ENCODE data around the gene PRAMEF8.
"Not testable (repeated sequence)": the region's sequence is repeated elsewhere in the genome, so short reads cannot be mapped to it uniquely, and the experiment has no call there.

Gene PRAMEF8
- 0 reads per million in 2 experiments for total RNA-seq

- not testable (repeated sequence) for DNase-seq (ENCODE audit: low read depth)
Observed at GRCh38 chr1:13285037-13285436, at the start of gene PRAMEF8. TSS of gene PRAMEF8 (minus strand) at chr1:13285137. CDS start at chr1:13284091, 1,046 bp downstream.

DNA sequence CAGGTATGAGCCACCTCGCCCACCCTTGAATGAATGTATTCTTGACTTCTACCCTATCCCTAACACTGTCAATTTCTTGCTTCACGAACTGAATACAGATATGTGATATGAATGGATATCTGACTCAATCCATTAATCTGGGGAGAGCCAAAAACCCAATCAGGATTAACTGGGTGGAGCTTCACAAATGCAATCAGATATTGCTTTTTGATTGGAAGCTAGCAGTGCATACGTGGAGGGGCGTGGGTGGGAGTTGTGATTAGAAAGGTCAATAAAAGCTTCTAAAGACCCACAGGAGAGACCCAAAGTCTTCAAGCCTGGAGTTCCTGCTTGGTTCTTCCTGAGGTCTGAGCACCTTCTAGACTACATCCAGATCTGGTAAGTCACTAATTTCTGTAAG is 30.3 kb upstream of the PRAMEF8 start, which contains the start of gene PRAMEF15:
TSS of gene PRAMEF15 (plus strand) at position 301 of the 400 bp plus-strand sequence. CDS start 2,827 bp downstream, outside the sequence.
- DNase-seq (ENCODE audit: low read depth), result not testable (repeated sequence)

DNA sequence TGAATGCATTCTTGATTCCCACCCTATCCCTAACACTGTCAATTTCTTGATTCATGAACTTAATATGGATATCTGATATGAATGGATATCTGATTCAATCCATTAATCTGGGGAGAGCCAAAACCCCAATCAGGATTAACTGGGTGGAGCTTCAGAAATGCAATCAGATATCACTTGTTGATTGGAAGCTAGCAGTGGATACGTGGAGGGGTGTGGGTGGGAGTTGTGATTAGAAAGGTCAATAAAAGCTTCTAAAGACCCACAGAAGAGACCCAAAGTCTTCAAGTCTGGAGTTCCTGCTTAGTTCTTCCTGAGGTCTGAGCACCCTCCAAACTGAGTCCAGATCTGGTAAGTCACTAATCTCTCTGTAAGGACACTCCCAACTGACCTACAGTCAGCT is 18.3 kb upstream of the PRAMEF8 start, which contains the start of gene PRAMEF33:
TSS of gene PRAMEF33 (plus strand) at position 301 of the 400 bp plus-strand sequence. CDS start 2,416 bp downstream, outside the sequence.
- not testable (repeated sequence) for DNase-seq (ENCODE audit: low read depth)

DNA sequence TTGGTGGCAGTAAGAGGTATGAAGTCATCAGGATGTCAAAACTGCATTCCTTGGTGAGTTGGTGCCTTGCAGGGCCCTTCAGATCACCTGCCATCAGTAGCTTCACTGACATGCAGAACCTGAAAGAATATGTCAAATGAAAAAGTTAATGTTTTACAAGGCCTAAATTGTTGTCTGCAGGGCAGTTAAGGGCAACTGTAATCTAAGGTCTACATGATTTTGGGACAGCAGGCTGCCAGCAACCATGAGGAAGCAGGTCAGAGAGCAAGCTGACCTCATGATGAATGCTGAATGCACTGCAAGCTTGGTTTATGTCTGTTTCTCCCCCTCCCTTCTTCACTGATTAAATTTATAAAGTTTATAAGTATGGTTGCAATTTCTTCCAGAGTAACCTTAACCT is 17.3 kb upstream of the PRAMEF8 start:
- not testable (repeated sequence) for DNase-seq (ENCODE audit: low read depth)

GRCh38 chr1:13298699-13299098 is 13.8 kb upstream of the PRAMEF8 start:
- DNase-seq (ENCODE audit: low read depth), result not testable (repeated sequence)

GRCh38 chr1:13297216-13297931 is 12.4 kb upstream of the PRAMEF8 start:
- not testable (repeated sequence) for DNase-seq (ENCODE audit: low read depth)

DNA sequence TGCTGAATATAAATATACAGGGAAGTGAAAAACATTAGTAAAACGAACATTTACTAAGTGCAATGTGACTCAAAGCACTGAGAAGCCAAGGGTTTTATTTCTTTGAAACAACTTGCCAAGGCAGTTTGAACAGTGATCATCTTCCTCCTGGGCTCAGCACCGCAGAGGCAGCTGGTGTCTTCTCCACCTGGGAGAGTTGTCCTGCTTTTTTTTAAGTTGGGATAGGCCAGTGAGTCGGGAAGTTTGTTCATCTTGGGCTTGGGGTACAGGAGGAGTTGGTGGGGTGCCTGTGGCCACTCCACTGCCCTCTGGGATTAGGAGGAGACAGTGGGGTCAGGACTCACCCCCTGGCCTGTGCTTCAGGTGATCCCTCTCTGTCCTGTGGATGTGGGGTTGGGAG is 4.1 kb upstream of the PRAMEF8 start:
- not testable (repeated sequence) for DNase-seq (ENCODE audit: low read depth)

DNA sequence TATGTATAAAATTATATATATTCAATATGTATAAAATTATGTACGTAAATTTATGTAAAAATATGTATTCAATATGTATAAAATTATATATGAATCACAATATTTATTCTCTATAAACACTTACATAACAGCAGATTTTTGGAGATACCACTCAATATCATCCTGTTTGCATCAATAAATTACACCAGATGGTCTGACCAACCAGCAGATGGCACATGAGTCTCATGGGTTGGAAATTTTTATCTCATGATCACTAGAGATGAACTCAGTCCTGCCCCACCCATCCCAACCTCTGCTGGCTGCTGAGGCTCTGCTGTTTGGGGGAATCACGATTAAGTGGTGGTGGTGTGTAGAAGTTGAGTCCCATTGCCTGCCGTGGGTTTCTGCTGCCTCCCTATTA is 5.3 kb downstream of the PRAMEF8 start:
- DNase-seq (ENCODE audit: low read depth), result not testable (repeated sequence)

DNA sequence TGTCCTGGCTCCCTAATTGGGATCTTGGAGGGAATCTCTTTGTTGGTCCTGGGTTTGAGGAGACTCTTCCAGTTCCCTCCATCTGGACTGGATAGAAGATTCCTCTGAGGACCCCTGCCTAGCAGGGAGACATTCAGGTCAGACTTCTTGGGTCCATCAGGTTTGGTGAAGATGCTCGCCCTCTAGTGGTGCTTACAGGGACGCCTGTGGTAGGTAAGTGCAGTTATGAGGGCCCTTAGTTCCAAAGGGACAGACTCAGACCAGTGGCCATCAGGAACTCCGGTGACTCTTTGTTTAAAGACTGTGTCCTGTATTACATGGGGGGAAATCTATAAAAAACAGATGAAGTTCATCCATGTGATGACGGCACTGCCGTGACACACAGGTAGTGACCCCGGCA is 7.9 kb downstream of the PRAMEF8 start:
- not testable (repeated sequence) for DNase-seq (ENCODE audit: low read depth)

DNA sequence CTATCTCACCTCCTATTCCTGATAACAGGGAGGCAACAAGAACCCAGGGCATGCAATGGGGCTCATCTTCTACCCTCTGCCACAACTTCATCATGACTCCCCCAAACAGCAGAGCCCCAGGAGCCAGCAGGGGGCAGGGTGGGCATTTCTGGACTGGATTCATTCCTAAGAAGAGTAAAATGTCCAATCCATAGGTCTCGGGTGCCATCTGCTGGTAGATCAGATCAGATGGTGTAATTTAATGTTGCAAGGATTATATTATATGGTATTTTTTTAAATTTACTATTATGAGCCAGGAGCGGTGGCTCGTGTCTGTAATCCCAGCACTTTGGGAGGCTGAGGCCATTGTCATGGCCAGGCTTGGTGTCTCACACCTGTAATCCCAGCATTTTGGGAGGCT is 19.8 kb downstream of the PRAMEF8 start:
- not testable (repeated sequence) for DNase-seq (ENCODE audit: low read depth)

DNA sequence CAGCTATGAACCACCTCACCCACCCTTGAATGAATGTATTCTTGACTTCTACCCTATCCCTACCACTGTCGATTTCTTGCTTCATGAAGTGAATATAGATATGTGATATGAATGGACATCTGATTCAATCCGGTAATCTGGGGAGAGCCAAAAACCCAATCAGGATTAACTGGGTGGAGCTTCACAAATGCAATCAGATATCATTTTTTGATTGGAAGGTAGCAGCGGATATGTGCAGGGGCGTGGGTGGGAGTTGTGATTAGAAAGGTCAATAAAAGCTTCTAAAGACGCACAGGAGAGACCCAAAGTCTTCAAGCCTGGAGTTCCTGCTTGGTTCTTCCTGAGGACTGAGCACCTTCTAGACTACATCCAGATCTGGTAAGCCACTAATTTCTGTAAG is 31.0 kb downstream of the PRAMEF8 start, which contains the start of gene PRAMEF5:
TSS of gene PRAMEF5 (plus strand) at position 301 of the 400 bp plus-strand sequence. CDS start 5,071 bp downstream, outside the sequence.
- DNase-seq (ENCODE audit: low read depth), result not testable (repeated sequence)

DNA sequence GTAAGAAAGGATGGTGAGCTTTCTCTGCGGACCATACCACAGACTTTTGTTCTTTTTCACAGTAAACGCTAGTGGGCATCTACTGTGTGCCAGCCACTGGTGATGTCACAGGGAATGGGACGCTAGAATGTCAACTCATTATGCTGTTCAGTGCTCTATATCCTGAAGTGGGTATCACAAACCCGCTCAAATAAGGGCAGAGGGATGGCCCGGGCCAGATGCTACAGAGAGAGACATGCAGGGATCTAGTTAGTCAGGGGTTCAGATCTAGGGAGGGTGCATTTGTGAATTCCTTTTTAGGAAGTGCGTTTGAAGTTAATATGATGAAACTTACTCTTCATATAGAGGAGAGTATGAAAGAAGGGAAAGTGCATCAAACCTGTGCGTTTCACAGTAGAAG is 37.8 kb downstream of the PRAMEF8 start:
- not testable (repeated sequence) for DNase-seq (ENCODE audit: low read depth)

DNA sequence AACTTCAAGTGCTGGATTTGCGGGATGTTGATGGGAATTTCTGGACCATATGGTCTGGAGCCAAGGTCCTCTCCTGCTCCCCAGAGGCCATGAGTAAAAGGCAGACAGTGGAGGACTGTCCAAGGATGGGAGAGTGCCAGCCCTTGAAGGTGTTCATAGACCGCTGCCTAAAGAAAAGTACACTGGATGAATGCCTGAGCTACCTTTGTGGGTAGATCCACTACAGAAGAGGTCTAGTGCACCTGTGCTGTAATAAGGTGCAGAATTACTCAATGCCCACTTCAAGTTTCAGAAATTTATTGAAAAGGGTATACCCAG is 38.4 kb downstream of the PRAMEF8 start:
- DNase-seq (ENCODE audit: low read depth), result not testable (repeated sequence)

- DNase-seq (ENCODE audit: low read depth), result not testable (repeated sequence)
Observed at GRCh38 chr1:13245841-13246553, 38.9 kb downstream of the PRAMEF8 start.

- DNase-seq (ENCODE audit: low read depth), result not testable (repeated sequence)
Observed at GRCh38 chr1:13243536-13244263, 41.2 kb downstream of the PRAMEF8 start.

GRCh38 chr1:13239633-13240032 is 45.3 kb downstream of the PRAMEF8 start:
- not testable (repeated sequence) for DNase-seq (ENCODE audit: low read depth)

GRCh38 chr1:13237572-13237971 is 47.4 kb downstream of the PRAMEF8 start:
- not testable (repeated sequence) for DNase-seq (ENCODE audit: low read depth)

GRCh38 chr1:13234057-13234456 is 50.9 kb downstream of the PRAMEF8 start:
- DNase-seq (ENCODE audit: low read depth), result not testable (repeated sequence)

DNA sequence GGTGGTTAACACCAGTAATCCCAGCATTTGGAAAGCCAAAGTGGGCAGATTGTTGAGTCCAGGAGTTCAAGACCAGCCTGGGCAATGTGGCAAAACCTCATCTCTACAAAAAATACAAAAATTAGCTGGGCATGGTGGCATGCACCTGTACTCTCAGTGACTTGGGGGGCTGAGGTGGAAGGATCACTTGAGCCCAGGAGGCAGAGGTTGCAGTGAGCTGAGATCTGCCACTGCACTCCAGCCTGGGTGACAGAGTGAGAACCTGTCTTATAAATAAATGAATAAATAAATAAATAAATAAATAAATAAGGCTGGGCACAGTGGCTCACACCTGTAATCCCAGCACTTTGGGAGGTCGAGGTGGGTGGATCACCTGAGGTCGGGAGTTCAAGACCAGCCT is 52.9 kb downstream of the PRAMEF8 start:
- DNase-seq (ENCODE audit: low read depth), result not testable (repeated sequence)

Measured in T follicular helper cell (primary cell).